ENCODE data around the gene MAGEA2. TPM values are rescaled to one million over a fixed set of nuclear protein-coding genes. Genes with fewer than 3 reads are reported as not detected.
"Not testable (repeated sequence)": the region's sequence is repeated elsewhere in the genome, so short reads cannot be mapped to it uniquely, and the experiment has no call there.

Gene MAGEA2, protein sequence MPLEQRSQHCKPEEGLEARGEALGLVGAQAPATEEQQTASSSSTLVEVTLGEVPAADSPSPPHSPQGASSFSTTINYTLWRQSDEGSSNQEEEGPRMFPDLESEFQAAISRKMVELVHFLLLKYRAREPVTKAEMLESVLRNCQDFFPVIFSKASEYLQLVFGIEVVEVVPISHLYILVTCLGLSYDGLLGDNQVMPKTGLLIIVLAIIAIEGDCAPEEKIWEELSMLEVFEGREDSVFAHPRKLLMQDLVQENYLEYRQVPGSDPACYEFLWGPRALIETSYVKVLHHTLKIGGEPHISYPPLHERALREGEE
- total RNA-seq (not detected), polyA plus RNA-seq (ENCODE audit: insufficient read depth in 1 of 8, insufficient read length in 8 of 8, low replicate concordance in 1 of 8) (not detected)
- long read RNA-seq, donor 1 = 0 reads
- long read RNA-seq, donor 2 = 0 reads
- long read RNA-seq, donor 3 = 0 reads
- long read RNA-seq, donor 4 = 0 reads
- long read RNA-seq, donor 5 = 0 reads
- long read RNA-seq, donor 6 = 0 reads
- long read RNA-seq, donor 7 = 0 reads
- long read RNA-seq, donor 8 = 0 reads
- long read RNA-seq, donor 9 = 0 reads
- long read RNA-seq, donor 10 = 0 reads
- long read RNA-seq, donor 11 = 0 reads

GRCh38 chrX:152753686-152754650 is at the start of gene MAGEA2:
MAGEA2 (minus strand) TSS chrX:152753842; CDS start chrX:152751363, 2,479 bp downstream.
- H3K27me3 ChIP-seq (ENCODE audit: control insufficient read depth, insufficient read depth, low read length); H3K4me3 ChIP-seq (ENCODE audit: low read length); H3K4me1 ChIP-seq (ENCODE audit: control insufficient read depth, insufficient read depth, low read length); H3K27ac ChIP-seq (ENCODE audit: low read length); H3K36me3 ChIP-seq (ENCODE audit: control insufficient read depth, insufficient read depth, low read length); H3K9me3 ChIP-seq (replicated peaks; ENCODE audit: control insufficient read depth, low read depth, low read length); DNase-seq: not testable (repeated sequence)
- WGBS (ENCODE audit: insufficient coverage) = no CpG with 5 or more reads among the region's 35 CpGs

GRCh38 chrX:152798945-152799344 is 45.3 kb upstream of the MAGEA2 start:
- Histone ChIP-seq H3K27ac (ENCODE audit: low read length) (no peak overlapping the region), H3K4me1 (ENCODE audit: control insufficient read depth, insufficient read depth, low read length) (no peaks in the 10 kb centered on the region), H3K27me3 (ENCODE audit: control insufficient read depth, insufficient read depth, low read length) (peaks cover 21% of the 10 kb centered on the region), H3K9me3 (replicated peaks; ENCODE audit: control insufficient read depth, low read depth, low read length) (no peaks in the 10 kb centered on the region), H3K4me3 (ENCODE audit: low read length) (no peak overlapping the region), H3K36me3 (ENCODE audit: control insufficient read depth, insufficient read depth, low read length) (no peaks in the 10 kb centered on the region)
- DNase-seq = no peak
- WGBS (ENCODE audit: insufficient coverage) = no CpG with 5 or more reads among the region's 1 CpG

GRCh38 chrX:152787062-152787461 is 33.4 kb upstream of the MAGEA2 start:
- not testable (repeated sequence) for H3K9me3 ChIP-seq (replicated peaks; ENCODE audit: control insufficient read depth, low read depth, low read length); H3K36me3 ChIP-seq (ENCODE audit: control insufficient read depth, insufficient read depth, low read length); H3K4me3 ChIP-seq (ENCODE audit: low read length); H3K27me3 ChIP-seq (ENCODE audit: control insufficient read depth, insufficient read depth, low read length); DNase-seq; H3K4me1 ChIP-seq (ENCODE audit: control insufficient read depth, insufficient read depth, low read length); H3K27ac ChIP-seq (ENCODE audit: low read length)
- no CpG with 5 or more reads among the region's 3 CpGs for WGBS (ENCODE audit: insufficient coverage)

- no CpG with 5 or more reads among the region's 29 CpGs for WGBS (ENCODE audit: insufficient coverage)
- H3K9me3 ChIP-seq (replicated peaks; ENCODE audit: control insufficient read depth, low read depth, low read length); H3K4me3 ChIP-seq (ENCODE audit: low read length); H3K27me3 ChIP-seq (ENCODE audit: control insufficient read depth, insufficient read depth, low read length); H3K36me3 ChIP-seq (ENCODE audit: control insufficient read depth, insufficient read depth, low read length); H3K27ac ChIP-seq (ENCODE audit: low read length); DNase-seq; H3K4me1 ChIP-seq (ENCODE audit: control insufficient read depth, insufficient read depth, low read length): not testable (repeated sequence)
These were observed 16.1 kb upstream of the MAGEA2 start, which contains the start of gene MAGEA6 for GRCh38 chrX:152769549-152770289. MAGEA6 (minus strand) TSS chrX:152769689; CDS start chrX:152767650, 2,039 bp downstream.

DNA sequence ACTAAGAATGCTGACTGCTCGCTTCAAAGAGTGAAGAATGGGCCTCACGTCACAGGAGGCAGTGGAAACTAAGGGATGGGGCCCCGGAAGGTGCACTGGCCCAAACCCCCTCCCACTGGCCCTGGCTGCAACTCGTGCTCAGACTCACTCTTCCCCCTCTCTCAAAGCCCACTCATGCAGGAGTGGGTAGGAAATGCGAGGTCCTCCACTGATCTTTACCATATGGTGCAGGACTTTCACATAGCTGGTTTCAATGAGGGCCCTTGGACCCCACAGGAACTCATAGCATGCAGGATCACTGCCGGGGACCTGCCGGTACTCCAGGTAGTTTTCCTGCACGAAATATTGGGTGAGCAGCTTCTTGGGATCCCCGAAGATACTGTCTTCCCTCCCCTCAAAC is 12.9 kb upstream of the MAGEA2 start:
- H3K9me3 ChIP-seq (replicated peaks; ENCODE audit: control insufficient read depth, low read depth, low read length); H3K27me3 ChIP-seq (ENCODE audit: control insufficient read depth, insufficient read depth, low read length); H3K4me3 ChIP-seq (ENCODE audit: low read length); H3K36me3 ChIP-seq (ENCODE audit: control insufficient read depth, insufficient read depth, low read length); H3K27ac ChIP-seq (ENCODE audit: low read length); DNase-seq; H3K4me1 ChIP-seq (ENCODE audit: control insufficient read depth, insufficient read depth, low read length): not testable (repeated sequence)
- 83% methylated on average over 1 of the region's 9 CpGs for WGBS (ENCODE audit: insufficient coverage)

DNA sequence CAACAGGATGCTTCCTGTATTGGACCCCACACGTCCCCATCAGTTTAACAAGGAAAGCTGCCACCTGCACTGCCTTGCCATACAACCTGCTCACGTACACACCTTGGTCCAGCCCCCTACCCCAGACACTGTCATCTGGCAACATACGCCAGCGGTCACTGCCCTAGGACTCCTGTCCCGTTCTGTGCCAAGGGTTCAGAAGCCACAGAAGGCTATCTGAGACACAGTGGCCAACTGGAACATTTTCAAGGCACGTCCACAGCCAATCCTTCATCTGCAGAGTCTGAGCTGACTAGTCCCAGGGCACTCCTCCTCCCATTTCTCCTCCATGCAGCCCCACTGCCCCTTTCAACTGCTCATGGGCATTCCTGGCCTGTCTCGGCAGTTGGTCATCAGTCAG is 7.9 kb upstream of the MAGEA2 start:
- not testable (repeated sequence) for DNase-seq; H3K4me1 ChIP-seq (ENCODE audit: control insufficient read depth, insufficient read depth, low read length); H3K9me3 ChIP-seq (replicated peaks; ENCODE audit: control insufficient read depth, low read depth, low read length); H3K27me3 ChIP-seq (ENCODE audit: control insufficient read depth, insufficient read depth, low read length); H3K4me3 ChIP-seq (ENCODE audit: low read length); H3K36me3 ChIP-seq (ENCODE audit: control insufficient read depth, insufficient read depth, low read length); H3K27ac ChIP-seq (ENCODE audit: low read length)
- WGBS (ENCODE audit: insufficient coverage) = no CpG with 5 or more reads among the region's 7 CpGs

DNA sequence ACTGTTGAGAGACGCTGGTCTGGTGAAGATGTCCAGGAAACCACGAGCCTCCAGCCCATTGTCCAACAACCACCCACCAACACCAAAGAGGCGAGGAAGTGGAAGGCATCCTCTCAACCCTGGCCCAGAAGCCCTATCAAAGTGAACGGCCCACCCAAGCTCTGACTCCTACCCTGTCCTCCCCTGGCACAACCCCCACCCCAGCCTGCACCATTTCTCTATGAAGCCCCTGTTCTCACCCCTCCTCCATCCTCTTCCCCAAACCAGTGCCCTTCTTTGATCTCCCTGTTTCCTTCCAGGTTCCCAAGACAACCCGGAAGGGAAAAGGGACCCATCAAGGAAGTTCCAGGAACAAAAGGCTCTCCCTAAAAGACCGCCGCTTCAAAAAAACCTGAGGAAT is 5.9 kb upstream of the MAGEA2 start:
- not testable (repeated sequence) for H3K4me1 ChIP-seq (ENCODE audit: control insufficient read depth, insufficient read depth, low read length); H3K27ac ChIP-seq (ENCODE audit: low read length); H3K27me3 ChIP-seq (ENCODE audit: control insufficient read depth, insufficient read depth, low read length); H3K9me3 ChIP-seq (replicated peaks; ENCODE audit: control insufficient read depth, low read depth, low read length); H3K4me3 ChIP-seq (ENCODE audit: low read length); H3K36me3 ChIP-seq (ENCODE audit: control insufficient read depth, insufficient read depth, low read length); DNase-seq
- no CpG with 5 or more reads among the region's 7 CpGs for WGBS (ENCODE audit: insufficient coverage)

DNA sequence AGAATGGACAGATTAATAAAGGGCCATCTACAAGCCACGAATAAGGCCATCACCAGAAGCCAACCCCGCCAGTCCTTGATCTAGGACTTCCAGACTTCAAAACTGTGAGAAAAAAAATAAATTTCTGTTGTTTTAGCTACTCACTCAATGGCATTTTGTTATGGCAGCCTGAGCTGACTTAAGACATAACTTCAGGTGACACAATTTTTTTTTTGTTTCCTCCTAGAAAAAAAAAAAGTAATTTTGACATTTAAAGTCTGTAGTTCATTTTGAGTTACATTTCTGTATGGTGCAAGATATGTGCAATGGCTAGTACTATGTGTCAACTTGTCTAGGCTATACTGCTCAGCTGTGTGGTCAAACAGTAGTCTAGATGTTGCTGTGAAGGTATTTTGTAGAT is 5.3 kb upstream of the MAGEA2 start, which contains the start of gene CSAG3:
Gene CSAG3, plus strand, starts transcription at position 301 of the 400 bp plus-strand sequence.
- not testable (repeated sequence) for H3K27me3 ChIP-seq (ENCODE audit: control insufficient read depth, insufficient read depth, low read length); H3K27ac ChIP-seq (ENCODE audit: low read length); H3K9me3 ChIP-seq (replicated peaks; ENCODE audit: control insufficient read depth, low read depth, low read length); H3K4me3 ChIP-seq (ENCODE audit: low read length); DNase-seq; H3K36me3 ChIP-seq (ENCODE audit: control insufficient read depth, insufficient read depth, low read length); H3K4me1 ChIP-seq (ENCODE audit: control insufficient read depth, insufficient read depth, low read length)
- WGBS (ENCODE audit: insufficient coverage) = no CpG with 5 or more reads among the region's 2 CpGs

- H3K4me3 ChIP-seq (ENCODE audit: low read length); H3K9me3 ChIP-seq (replicated peaks; ENCODE audit: control insufficient read depth, low read depth, low read length); DNase-seq; H3K36me3 ChIP-seq (ENCODE audit: control insufficient read depth, insufficient read depth, low read length); H3K27ac ChIP-seq (ENCODE audit: low read length); H3K27me3 ChIP-seq (ENCODE audit: control insufficient read depth, insufficient read depth, low read length); H3K4me1 ChIP-seq (ENCODE audit: control insufficient read depth, insufficient read depth, low read length): not testable (repeated sequence)
- WGBS (ENCODE audit: insufficient coverage) = no CpG with 5 or more reads among the region's 5 CpGs
These were observed 1.2 kb upstream of the MAGEA2 start for GRCh38 chrX:152754871-152755270.

All from muscle of leg (tissue), 16 donors.